Measurements from ENCODE around the gene CD44.

GRCh38 chr11:35148163-35148837, 9.3 kb downstream of the CD44 start:
- TF ChIP-seq CTCF (IDR thresholded peaks at IDR 0.05) (no peak), POLR2A (IDR thresholded peaks at IDR 0.05) (no peak)
